ENCODE data around the gene VPS51. TPM values are rescaled to one million over a fixed set of nuclear protein-coding genes. Genes with fewer than 3 reads are reported as not detected.

VPS51 gene
- total RNA-seq, 1 experiment from 2014 or later, result 89.5 TPM

DNA sequence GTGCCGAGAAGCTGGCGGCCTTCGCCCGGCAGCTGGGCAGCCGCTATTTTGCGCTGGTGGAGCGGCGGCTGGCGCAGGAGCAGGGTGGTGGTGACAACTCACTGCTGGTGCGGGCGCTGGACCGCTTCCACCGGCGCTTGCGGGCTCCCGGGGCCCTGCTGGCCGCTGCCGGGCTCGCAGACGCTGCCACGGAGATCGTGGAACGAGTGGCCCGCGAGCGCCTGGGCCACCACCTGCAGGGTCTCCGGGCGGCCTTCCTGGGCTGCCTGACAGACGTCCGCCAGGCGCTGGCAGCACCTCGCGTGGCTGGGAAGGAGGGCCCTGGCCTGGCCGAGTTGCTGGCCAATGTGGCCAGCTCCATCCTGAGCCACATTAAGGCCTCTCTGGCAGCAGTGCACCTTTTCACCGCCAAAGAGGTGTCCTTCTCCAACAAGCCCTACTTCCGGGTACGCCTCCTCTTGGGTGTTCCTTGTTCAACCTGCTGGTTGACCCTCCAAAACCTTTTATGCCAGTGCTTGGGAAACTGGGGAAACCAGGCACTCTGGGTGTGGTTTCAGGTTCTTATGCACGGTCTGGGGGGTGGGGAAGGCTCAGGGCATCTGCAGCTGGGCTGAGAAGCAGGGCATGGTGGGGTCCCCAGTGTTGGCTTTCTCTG is 12.6 kb downstream of the VPS51 start:
- no peak for ATAC-seq
- ChIA-PET CTCF (interaction anchor here (1.0 to 1.3 kb wide), 2 partner anchors 12 to 13 kb away, joined by 3 read pairs; partner anchors contain the start of genes FAU and MRPL49), RAD21 (ENCODE audit: low non-redundant PET in 1 of 2, low total read pairs in 2 of 2, uncharacterized antibody in 2 of 2, unreplicated experiment in 2 of 2) (no interaction called here), POLR2A (no interaction called here)
- TF ChIP-seq POLR2AphosphoS5 (IDR thresholded peaks at IDR 0.05; ENCODE audit: low read depth, low read length) (no peak), SP1 (IDR thresholded peaks at IDR 0.05; ENCODE audit: low read depth) (no peak)
- no peak overlapping the region for H3K4me3 ChIP-seq (replicated peaks in 1 of 2; ENCODE audit: low read depth in 1 of 2, low read length in 2 of 2)
- intact Hi-C loops (cut with micrococcal nuclease), result no loop called here
- no TSS peak for BruUV-seq (replicated peaks)
- no peak overlapping the region for H2AFZ ChIP-seq (ENCODE audit: low read depth, low read length, poor library complexity, severe bottlenecking)
- no peaks in the 10 kb centered on the region for H3K36me3 ChIP-seq (ENCODE audit: control insufficient read depth in 1 of 2, insufficient read depth in 2 of 2, low read length in 2 of 2)
- no peaks in the 10 kb centered on the region for H3K9me2 ChIP-seq (ENCODE audit: insufficient read depth)
- no peaks in the 10 kb centered on the region for H3K27me3 ChIP-seq (ENCODE audit: insufficient read depth, low read length)
- H3K9me3 ChIP-seq (ENCODE audit: control insufficient read depth in 1 of 2, insufficient read depth in 1 of 2, low read depth in 1 of 2, low read length in 2 of 2), result no peaks in the 10 kb centered on the region
- H3K9ac ChIP-seq (ENCODE audit: low read length), result no peak overlapping the region
- H3K4me2 ChIP-seq (ENCODE audit: low read length), result no peak overlapping the region
- H3K27ac ChIP-seq (ENCODE audit: low read depth, low read length), result no peak overlapping the region
- peaks cover 15 to 30% of the 10 kb centered on the region in 2 experiments for H3K4me1 ChIP-seq (ENCODE audit: control insufficient read depth in 1 of 2, insufficient read depth in 2 of 2, low read length in 2 of 2)
- H4K20me1 ChIP-seq (ENCODE audit: insufficient read depth), result no peaks in the 10 kb centered on the region
- peaks cover 8% of the 10 kb centered on the region; the same call in 1 of the 2 replicates for H3K79me2 ChIP-seq (ENCODE audit: insufficient read depth, low read length)
- no peak for DNase-seq (ENCODE audit: low read depth, low spot score)

- Histone ChIP-seq H2AFZ (ENCODE audit: low read depth, low read length, poor library complexity, severe bottlenecking) (no peak overlapping the region), H3K9ac (ENCODE audit: low read length) (no peak overlapping the region), H3K9me2 (ENCODE audit: insufficient read depth) (no peaks in the 10 kb centered on the region), H4K20me1 (ENCODE audit: insufficient read depth) (no peaks in the 10 kb centered on the region), H3K36me3 (ENCODE audit: control insufficient read depth in 1 of 2, insufficient read depth in 2 of 2, low read length in 2 of 2) (no peaks in the 10 kb centered on the region), H3K4me3 (replicated peaks in 1 of 2; ENCODE audit: low read depth in 1 of 2, low read length in 2 of 2) (no peak overlapping the region), H3K27ac (ENCODE audit: low read depth, low read length) (no peak overlapping the region), H3K27me3 (ENCODE audit: insufficient read depth, low read length) (no peaks in the 10 kb centered on the region), H3K4me2 (ENCODE audit: low read length) (no peak overlapping the region), H3K79me2 (ENCODE audit: insufficient read depth, low read length) (0 out of 2 replicates have a peak, but pooled peaks cover 4% of the 10 kb centered on the region), H3K9me3 (ENCODE audit: control insufficient read depth in 1 of 2, insufficient read depth in 1 of 2, low read depth in 1 of 2, low read length in 2 of 2) (no peaks in the 10 kb centered on the region), H3K4me1 (ENCODE audit: control insufficient read depth in 1 of 2, insufficient read depth in 2 of 2, low read length in 2 of 2) (peaks cover 15 to 34% of the 10 kb centered on the region in 2 experiments)
- BruUV-seq (replicated peaks), result no TSS peak
- ChIA-PET POLR2A (interaction anchor here (1.9 to 3.7 kb wide), 2 partner anchors 12 to 13 kb away, joined by 20 to 21 read pairs; partner anchors contain the start of genes FAU, MRPL49 and VPS51), RAD21 (ENCODE audit: low non-redundant PET in 1 of 2, low total read pairs in 2 of 2, uncharacterized antibody in 2 of 2, unreplicated experiment in 2 of 2) (no interaction called here), CTCF (interaction anchor here (1.0 to 1.5 kb wide), 9 partner anchors 12 to 265 kb away, joined by 3 to 14 read pairs (median 4); partner anchors contain the start of genes CDC42BPG, FAU, MRPL49 and SYVN1)
- ATAC-seq (no peak), DNase-seq (ENCODE audit: low read depth, low spot score) (no peak)
- intact Hi-C loops (cut with micrococcal nuclease), result loop anchor here (1.0 to 10.0 kb wide), 4 partner anchors 73 to 263 kb away; partner anchors contain the start of genes ATG2A and CAPN1
- no peak for TF ChIP-seq MAX (IDR thresholded peaks at IDR 0.05)
- no peak for TF ChIP-seq TCF7L2 (IDR thresholded peaks at IDR 0.05; ENCODE audit: borderline replicate concordance, extremely low read depth, insufficient read depth, insufficient read length)
- TF ChIP-seq POLR2A (IDR thresholded peaks at IDR 0.05; ENCODE audit: borderline replicate concordance, extremely low read depth, insufficient read depth, insufficient read length), result no peak
- TF ChIP-seq SRF (IDR thresholded peaks at IDR 0.05; ENCODE audit: low read depth), result no peak
- TF ChIP-seq ZFX (IDR thresholded peaks at IDR 0.05), result no peak
- no peak for TF ChIP-seq EZH2 (IDR thresholded peaks at IDR 0.05)
- TF ChIP-seq YY1 (IDR thresholded peaks at IDR 0.05; ENCODE audit: extremely low read depth, insufficient replicate concordance, low read depth, low read length), result no peak
- TF ChIP-seq RAD21 (IDR thresholded peaks at IDR 0.05; ENCODE audit: low read depth), result no peak
- no peak for TF ChIP-seq REST (IDR thresholded peaks at IDR 0.05; ENCODE audit: low read depth)
- no peak for TF ChIP-seq JUND (IDR thresholded peaks at IDR 0.05)
- TF ChIP-seq FOSL1 (IDR thresholded peaks at IDR 0.05; ENCODE audit: low read depth), result no peak
Measured at GRCh38 chr11:65109231-65110198, 13.5 kb downstream of the VPS51 start.

All from HCT116 (cell line).